Smooth muscle cell of the brain vasculature (primary cell): ENCODE data around the gene GALNT2.

Experiments
- DNase-seq: peaks from one replicate; pipeline ENCODE4 v3.0.0-alpha.2; 2012; ENCODE audit warnings: low read depth, low spot score

The GALNT2 gene

GRCh38 chr1:230259621-230260020 lies 192.6 kb downstream of the GALNT2 start:
- DNase-seq = no peak

- no peak for DNase-seq
Measured at GRCh38 chr1:230260831-230261230, 193.8 kb downstream of the GALNT2 start.

- no peak for DNase-seq
Measured at GRCh38 chr1:230261928-230262650, 195.1 kb downstream of the GALNT2 start.

- DNase-seq = no peak
Measured at GRCh38 chr1:230262867-230263567, 196.0 kb downstream of the GALNT2 start.

GRCh38 chr1:230263568-230264195 lies 196.6 kb downstream of the GALNT2 start:
- DNase-seq = no peak

GRCh38 chr1:230264342-230264741 lies 197.3 kb downstream of the GALNT2 start:
- no peak for DNase-seq

- DNase-seq = no peak
Measured at GRCh38 chr1:230265200-230266115, 198.4 kb downstream of the GALNT2 start.

- DNase-seq = no peak
Measured at GRCh38 chr1:230266456-230266855, 199.4 kb downstream of the GALNT2 start.

- no peak for DNase-seq
Measured at GRCh38 chr1:230267338-230268065, 200.5 kb downstream of the GALNT2 start.

GRCh38 chr1:230268371-230269170 lies 201.5 kb downstream of the GALNT2 start:
- peak; percentile 33 for DNase-seq

- DNase-seq = no peak
Measured at GRCh38 chr1:230270185-230270558, 203.1 kb downstream of the GALNT2 start.

GRCh38 chr1:230270559-230271281 lies 203.7 kb downstream of the GALNT2 start:
- DNase-seq = no peak

GRCh38 chr1:230271300-230272035 lies 204.4 kb downstream of the GALNT2 start:
- DNase-seq = no peak

- DNase-seq = no peak
Measured at GRCh38 chr1:230272557-230272956, 205.5 kb downstream of the GALNT2 start.

GRCh38 chr1:230273141-230273710 lies 206.2 kb downstream of the GALNT2 start:
- DNase-seq = no peak

GRCh38 chr1:230274254-230274653 lies 207.2 kb downstream of the GALNT2 start:
- DNase-seq = no peak

GRCh38 chr1:230276401-230276800 lies 209.4 kb downstream of the GALNT2 start:
- no peak for DNase-seq

GRCh38 chr1:230277201-230278025 lies 210.4 kb downstream of the GALNT2 start:
- no peak for DNase-seq
